BLaER1 treated with 17β-estradiol and CSF1 and Interleukin-3, amounts not matched to agents 10 nM and 100 nM (cell line): ENCODE results near the gene GRN.

Source experiments
- H3K27ac ChIP-seq, 11 experiments: shearing (Covaris generic); formaldehyde crosslinking; 2 replicates each; pipeline ENCODE4 v1.8.1; 2022
- H3K27me3 ChIP-seq, 11 experiments: shearing (Covaris generic); formaldehyde crosslinking; 2 replicates each; pipeline ENCODE4 v1.8.1; 2022
- H3K36me3 ChIP-seq, 11 experiments: shearing (Covaris generic); formaldehyde crosslinking; 2 replicates each; pipeline ENCODE4 v1.8.1; 2022
- H3K4me1 ChIP-seq, 10 experiments: shearing (Covaris generic); formaldehyde crosslinking; 2 replicates each; pipeline ENCODE4 v1.8.1; 2022
- H3K4me2 ChIP-seq, 11 experiments: shearing (Covaris generic); formaldehyde crosslinking; 2 replicates each; pipeline ENCODE4 v1.8.1; 2022
- H3K4me3 ChIP-seq, 10 experiments: shearing (Covaris generic); formaldehyde crosslinking; 2 replicates each; pipeline ENCODE4 v1.8.1; 2022
- H3K9ac ChIP-seq, 11 experiments: shearing (Covaris generic); formaldehyde crosslinking; 2 replicates each; pipeline ENCODE4 v1.8.1; 2022
- H3K9me3 ChIP-seq, 11 experiments: shearing (Covaris generic); formaldehyde crosslinking; replicated peaks in 1 of 11; 2 replicates each; pipeline ENCODE4 v1.8.1; 2022
- H4K20me1 ChIP-seq, 11 experiments: shearing (Covaris generic); formaldehyde crosslinking; 2 replicates each; pipeline ENCODE4 v1.8.1; 2022
- Cebpa-rat ChIP-seq, 11 experiments: shearing (Covaris generic); IDR thresholded peaks; 2 replicates each; pipeline ENCODE4 v1.8.1; 2022

Gene GRN

GRCh38 chr17:44372036-44372435 lies 26.9 kb downstream of the GRN start:
- no peak for TF ChIP-seq Cebpa-rat (IDR thresholded peaks at IDR 0.05)
- Histone ChIP-seq H3K4me2 (no peak overlapping the region), H3K9me3 (peaks cover 0 to 5% (median 0%) of the 10 kb centered on the region in 11 experiments; a peak in 1 of 22 replicates), H3K4me1 (peaks cover 0 to 18% (median 8%) of the 10 kb centered on the region in 10 experiments; a peak in 16 of 20 replicates), H3K27me3 (no peaks in the 10 kb centered on the region), H3K36me3 (no peaks in the 10 kb centered on the region), H3K9ac (no peak overlapping the region), H3K4me3 (no peak overlapping the region), H3K27ac (no peak overlapping the region), H4K20me1 (no peaks in the 10 kb centered on the region)

- no peak overlapping the region for H3K9ac ChIP-seq
- H3K27ac ChIP-seq, result no peak overlapping the region
- H3K4me2 ChIP-seq, result peak overlapping the region in 9 of 11 experiments; percentile 25 to 66 (median 56); a peak in 18 of 22 replicates
Measured at GRCh38 chr17:44374306-44375195, 29.4 kb downstream of the GRN start.

GRCh38 chr17:44375196-44376017 lies 30.3 kb downstream of the GRN start:
- Histone ChIP-seq H3K27me3 (no peaks in the 10 kb centered on the region), H3K4me2 (peak overlapping the region in 2 of 11 experiments; percentile 56 to 57; a peak in 3 of 22 replicates), H3K9me3 (no peaks in the 10 kb centered on the region), H3K9ac (no peak overlapping the region), H3K36me3 (no peaks in the 10 kb centered on the region), H4K20me1 (no peaks in the 10 kb centered on the region; a peak in 1 of 22 replicates), H3K4me3 (no peak overlapping the region), H3K4me1 (peaks cover 0 to 18% (median 8%) of the 10 kb centered on the region in 10 experiments; a peak in 16 of 20 replicates), H3K27ac (no peak overlapping the region)
- no peak for TF ChIP-seq Cebpa-rat (IDR thresholded peaks at IDR 0.05)

More at GRCh38 chr17:44374306-44375195, 29.4 kb downstream of the GRN start:
- no peak overlapping the region for H3K4me3 ChIP-seq
- H3K9me3 ChIP-seq, result peaks cover 0 to 1% (median 0%) of the 10 kb centered on the region in 11 experiments; a peak in 1 of 22 replicates
- no peak for TF ChIP-seq Cebpa-rat (IDR thresholded peaks at IDR 0.05)
- peaks cover 0 to 18% (median 8%) of the 10 kb centered on the region in 10 experiments; a peak in 16 of 20 replicates for H3K4me1 ChIP-seq
- H3K27me3 ChIP-seq, result no peaks in the 10 kb centered on the region
- no peaks in the 10 kb centered on the region for H4K20me1 ChIP-seq
- H3K36me3 ChIP-seq, result no peaks in the 10 kb centered on the region

GRCh38 chr17:44376124-44376523 lies 31.0 kb downstream of the GRN start:
- H3K4me2 ChIP-seq, result no peak overlapping the region
- no peaks in the 10 kb centered on the region for H3K9me3 ChIP-seq
- H3K27ac ChIP-seq, result no peak overlapping the region
- no peak overlapping the region for H3K4me3 ChIP-seq
- peaks cover 0 to 18% (median 8%) of the 10 kb centered on the region in 10 experiments; a peak in 16 of 20 replicates for H3K4me1 ChIP-seq
- TF ChIP-seq Cebpa-rat (IDR thresholded peaks at IDR 0.05), result no peak
- H3K27me3 ChIP-seq, result no peaks in the 10 kb centered on the region
- H4K20me1 ChIP-seq, result no peaks in the 10 kb centered on the region; a peak in 2 of 22 replicates
- no peak overlapping the region for H3K9ac ChIP-seq
- H3K36me3 ChIP-seq, result no peaks in the 10 kb centered on the region

- H3K4me1 ChIP-seq, result peaks cover 0 to 18% (median 9%) of the 10 kb centered on the region in 10 experiments; a peak in 17 of 20 replicates
- H3K4me2 ChIP-seq, result no peak overlapping the region
- H3K9me3 ChIP-seq, result no peaks in the 10 kb centered on the region
- no peaks in the 10 kb centered on the region for H3K27me3 ChIP-seq
- H4K20me1 ChIP-seq, result no peaks in the 10 kb centered on the region; a peak in 2 of 22 replicates
- H3K36me3 ChIP-seq, result no peaks in the 10 kb centered on the region
- no peak overlapping the region for H3K27ac ChIP-seq
- TF ChIP-seq Cebpa-rat (IDR thresholded peaks at IDR 0.05), result no peak
- H3K9ac ChIP-seq, result no peak overlapping the region
- H3K4me3 ChIP-seq, result no peak overlapping the region
Measured at GRCh38 chr17:44376779-44377178, 31.7 kb downstream of the GRN start.

- H3K4me3 ChIP-seq, result no peak overlapping the region
- no peak overlapping the region for H3K9ac ChIP-seq
- no peak overlapping the region for H3K27ac ChIP-seq
- peaks cover 0 to 24% (median 10%) of the 10 kb centered on the region in 10 experiments; a peak in 17 of 20 replicates for H3K4me1 ChIP-seq
- H3K27me3 ChIP-seq, result no peaks in the 10 kb centered on the region
- H4K20me1 ChIP-seq, result no peaks in the 10 kb centered on the region; a peak in 2 of 22 replicates
- TF ChIP-seq Cebpa-rat (IDR thresholded peaks at IDR 0.05), result no peak
- H3K4me2 ChIP-seq, result no peak overlapping the region
- H3K9me3 ChIP-seq, result no peaks in the 10 kb centered on the region
- no peaks in the 10 kb centered on the region for H3K36me3 ChIP-seq
Measured at GRCh38 chr17:44378171-44378705, 33.1 kb downstream of the GRN start.

GRCh38 chr17:44379887-44380286 lies 34.8 kb downstream of the GRN start:
- no peak for TF ChIP-seq Cebpa-rat (IDR thresholded peaks at IDR 0.05)
- H3K9ac ChIP-seq, result no peak overlapping the region

GRCh38 chr17:44380767-44381166 lies 35.7 kb downstream of the GRN start:
- H4K20me1 ChIP-seq, result no peaks in the 10 kb centered on the region; a peak in 2 of 22 replicates
- no peak overlapping the region for H3K4me3 ChIP-seq
- H3K27me3 ChIP-seq, result no peaks in the 10 kb centered on the region
- peaks cover 3 to 22% (median 11%) of the 10 kb centered on the region in 10 experiments; a peak in 19 of 20 replicates for H3K4me1 ChIP-seq
- H3K27ac ChIP-seq, result no peak overlapping the region
- no peaks in the 10 kb centered on the region for H3K36me3 ChIP-seq
- H3K9ac ChIP-seq, result no peak overlapping the region
- H3K4me2 ChIP-seq, result no peak overlapping the region
- H3K9me3 ChIP-seq, result no peaks in the 10 kb centered on the region
- no peak for TF ChIP-seq Cebpa-rat (IDR thresholded peaks at IDR 0.05)

More at GRCh38 chr17:44379887-44380286, 34.8 kb downstream of the GRN start:
- Histone ChIP-seq H3K9me3 (no peaks in the 10 kb centered on the region), H3K27ac (no peak overlapping the region), H3K4me3 (no peak overlapping the region), H3K4me2 (no peak overlapping the region), H4K20me1 (no peaks in the 10 kb centered on the region; a peak in 2 of 22 replicates), H3K27me3 (no peaks in the 10 kb centered on the region), H3K36me3 (no peaks in the 10 kb centered on the region), H3K4me1 (peaks cover 0 to 22% (median 8%) of the 10 kb centered on the region in 10 experiments; a peak in 15 of 20 replicates)
